Rectal smooth muscle tissue (tissue), 1 donor: ENCODE data around the gene GAK.
"Not testable (repeated sequence)": the region's sequence is repeated elsewhere in the genome, so short reads cannot be mapped to it uniquely, and the experiment has no call there.

Source experiments
- H3K27ac ChIP-seq: one replicate; pipeline ENCODE4 v1.7.0; 2013; ENCODE audit warnings: low read depth, low read length, inconsistent platforms
- H3K27me3 ChIP-seq: one replicate; pipeline ENCODE4 v1.7.0; 2013; ENCODE audit warnings: low read length; ENCODE audit not compliant: control insufficient read depth, insufficient read depth
- H3K36me3 ChIP-seq: one replicate; pipeline ENCODE4 v1.7.0; 2013; ENCODE audit warnings: low read length; ENCODE audit not compliant: control insufficient read depth, insufficient read depth
- H3K4me1 ChIP-seq: one replicate; pipeline ENCODE4 v1.7.0; 2013; ENCODE audit warnings: low read length; ENCODE audit not compliant: control insufficient read depth, insufficient read depth
- H3K4me3 ChIP-seq: one replicate; pipeline ENCODE4 v1.7.0; 2013; ENCODE audit warnings: low read length
- H3K9ac ChIP-seq: one replicate; pipeline ENCODE4 v1.7.0; 2013; ENCODE audit warnings: low read length

The GAK gene

GRCh38 chr4:945274-946102, 13.4 kb upstream of the GAK start:
- no peaks in the 10 kb centered on the region for H3K4me1 ChIP-seq
- H3K4me3 ChIP-seq = no peak overlapping the region
- H3K9ac ChIP-seq = no peak overlapping the region
- H3K36me3 ChIP-seq = no peaks in the 10 kb centered on the region
- no peaks in the 10 kb centered on the region for H3K27me3 ChIP-seq
- H3K27ac ChIP-seq = no peak overlapping the region

- not testable (repeated sequence) for H3K27ac ChIP-seq, H3K9ac ChIP-seq, H3K4me3 ChIP-seq, H3K27me3 ChIP-seq, H3K36me3 ChIP-seq, H3K4me1 ChIP-seq
These were observed 7.4 kb upstream of the GAK start for GRCh38 chr4:939508-939907.

GRCh38 chr4:932713-933070, 576 bp upstream of the GAK start:
- Histone ChIP-seq H3K4me1 (peaks cover 8% of the 10 kb centered on the region), H3K27me3 (no peaks in the 10 kb centered on the region), H3K36me3 (no peaks in the 10 kb centered on the region), H3K9ac (peak overlapping the region; percentile 54), H3K4me3 (peak overlapping the region; percentile 99), H3K27ac (peak overlapping the region; percentile 76)

GRCh38 chr4:931194-931959, 739 bp downstream of the GAK start:
- H3K4me1 ChIP-seq = peaks cover 8% of the 10 kb centered on the region
- no peaks in the 10 kb centered on the region for H3K27me3 ChIP-seq
- peak overlapping the region; percentile 73 for H3K4me3 ChIP-seq
- peak overlapping the region; percentile 76 for H3K27ac ChIP-seq
- no peaks in the 10 kb centered on the region for H3K36me3 ChIP-seq
- peak overlapping the region; percentile 72 for H3K9ac ChIP-seq

- Histone ChIP-seq H3K4me1 (peaks cover 8% of the 10 kb centered on the region), H3K36me3 (no peaks in the 10 kb centered on the region), H3K27me3 (no peaks in the 10 kb centered on the region), H3K9ac (no peak overlapping the region), H3K4me3 (peak overlapping the region; percentile 73), H3K27ac (no peak overlapping the region)
These were observed 1.3 kb downstream of the GAK start for GRCh38 chr4:930827-931193.

- Histone ChIP-seq H3K36me3 (no peaks in the 10 kb centered on the region), H3K27ac (no peak overlapping the region), H3K4me1 (peaks cover 8% of the 10 kb centered on the region), H3K4me3 (no peak overlapping the region), H3K9ac (no peak overlapping the region), H3K27me3 (no peaks in the 10 kb centered on the region)
These were observed 2.0 kb downstream of the GAK start for GRCh38 chr4:930028-930551.

GRCh38 chr4:929096-929765, 2.9 kb downstream of the GAK start:
- no peak overlapping the region for H3K4me3 ChIP-seq
- H3K9ac ChIP-seq = no peak overlapping the region
- no peaks in the 10 kb centered on the region for H3K36me3 ChIP-seq
- H3K27me3 ChIP-seq = no peaks in the 10 kb centered on the region
- peaks cover 8% of the 10 kb centered on the region for H3K4me1 ChIP-seq
- H3K27ac ChIP-seq = no peak overlapping the region

GRCh38 chr4:927566-927965, 4.5 kb downstream of the GAK start:
- not testable (repeated sequence) for H3K4me3 ChIP-seq

GRCh38 chr4:926538-926937, 5.6 kb downstream of the GAK start:
- no peaks in the 10 kb centered on the region for H3K36me3 ChIP-seq
- peaks cover 3% of the 10 kb centered on the region for H3K4me1 ChIP-seq
- H3K9ac ChIP-seq = no peak overlapping the region

More at GRCh38 chr4:927566-927965, 4.5 kb downstream of the GAK start:
- not testable (repeated sequence) for H3K4me1 ChIP-seq, H3K27ac ChIP-seq, H3K27me3 ChIP-seq, H3K36me3 ChIP-seq, H3K9ac ChIP-seq

GRCh38 chr4:925771-926500, 6.2 kb downstream of the GAK start:
- no peak overlapping the region for H3K27ac ChIP-seq
- no peaks in the 10 kb centered on the region for H3K27me3 ChIP-seq
- H3K36me3 ChIP-seq = no peaks in the 10 kb centered on the region
- peaks cover 2% of the 10 kb centered on the region for H3K4me1 ChIP-seq
- H3K9ac ChIP-seq = no peak overlapping the region
- H3K4me3 ChIP-seq = no peak overlapping the region

More at GRCh38 chr4:926538-926937, 5.6 kb downstream of the GAK start:
- no peak overlapping the region for H3K4me3 ChIP-seq
- no peak overlapping the region for H3K27ac ChIP-seq
- no peaks in the 10 kb centered on the region for H3K27me3 ChIP-seq

GRCh38 chr4:925171-925570, 6.9 kb downstream of the GAK start:
- Histone ChIP-seq H3K36me3 (no peaks in the 10 kb centered on the region), H3K27ac (no peak overlapping the region), H3K4me3 (no peak overlapping the region), H3K9ac (no peak overlapping the region), H3K4me1 (no peaks in the 10 kb centered on the region), H3K27me3 (no peaks in the 10 kb centered on the region)
